Measurements from ENCODE around the gene CSNK2B. TPM values are rescaled to one million over a fixed set of nuclear protein-coding genes. Genes with fewer than 3 reads are reported as not detected.
A peak's percentile ranks its signal among the peaks of the same experiment; 100 is the strongest.

CSNK2B gene
- total RNA-seq, 2 experiments from 2014 or later = 239 to 346 TPM

DNA sequence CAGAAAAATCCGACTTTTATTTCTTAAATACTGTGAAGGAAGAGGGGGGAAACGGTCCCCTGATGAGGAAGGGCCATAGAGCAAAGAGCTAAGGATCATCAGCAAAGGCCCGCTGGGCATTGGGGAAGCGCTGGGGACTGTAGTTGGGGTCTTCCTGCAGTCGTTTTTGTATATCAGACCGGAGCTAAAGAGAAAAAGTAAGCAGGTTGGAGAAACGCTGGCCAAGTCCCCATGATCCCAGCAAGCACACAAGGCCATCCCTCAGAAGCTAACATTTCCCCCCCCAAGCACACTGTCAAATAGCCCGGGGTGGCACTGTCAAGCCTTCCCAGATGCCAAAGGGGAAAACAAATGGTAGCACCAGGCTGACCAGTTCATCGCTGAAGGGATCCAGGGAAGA lies 26.8 kb upstream of the CSNK2B start:
- ATAC-seq = peak; percentile 9
- H3K4me1 Mint-ChIP-seq = peaks cover 7% of the 10 kb centered on the region
- peak overlapping the region; percentile 86 for H3K27ac Mint-ChIP-seq
- no peaks in the 10 kb centered on the region for H3K9me3 Mint-ChIP-seq (ENCODE audit: low read depth)
- H3K27me3 Mint-ChIP-seq = no peaks in the 10 kb centered on the region
- CTCF ChIA-PET = interaction anchor here (0.6 to 2.8 kb wide), 7 partner anchors 13 to 1723 kb away, joined by 3 to 8 read pairs (median 3); no protein-coding TSS in a partner anchor
- no peak for DNase-seq
- POLR2A ChIA-PET = interaction anchor here (1.3 to 3.6 kb wide), 3 partner anchors 11 to 97 kb away, joined by 4 to 29 read pairs (median 11); partner anchors contain the start of gene DDX39B
- peaks cover 51% of the 10 kb centered on the region for H3K36me3 Mint-ChIP-seq (ENCODE audit: low read depth)
- intact Hi-C loops (cut with DNase I, micrococcal nuclease) = no loop called here
- H3K4me3 Mint-ChIP-seq = no peak overlapping the region

DNA sequence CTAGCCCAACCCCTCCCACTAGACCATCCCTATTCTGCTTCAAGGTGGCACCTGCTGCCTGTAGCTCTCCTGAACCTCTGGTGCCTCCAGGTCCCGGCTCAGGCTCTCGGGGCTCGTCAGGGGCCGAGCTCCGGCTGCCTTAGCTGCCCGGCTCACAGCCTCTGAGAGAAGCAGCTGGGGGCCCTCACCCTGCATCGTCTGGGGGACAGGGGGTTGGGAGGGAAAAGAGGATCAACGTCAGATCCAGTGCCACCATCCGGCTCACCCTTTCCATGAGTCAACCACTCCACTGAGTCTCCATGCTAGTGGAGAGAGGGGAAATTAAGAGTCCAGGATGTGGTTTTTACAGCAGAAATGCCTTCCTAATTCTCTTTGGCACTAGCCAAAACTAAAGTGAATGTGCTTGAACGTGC lies 26.4 kb upstream of the CSNK2B start:
- peak; percentile 46 for ATAC-seq
- no peaks in the 10 kb centered on the region for H3K27me3 Mint-ChIP-seq
- H3K36me3 Mint-ChIP-seq (ENCODE audit: low read depth) = peaks cover 52% of the 10 kb centered on the region

DNA sequence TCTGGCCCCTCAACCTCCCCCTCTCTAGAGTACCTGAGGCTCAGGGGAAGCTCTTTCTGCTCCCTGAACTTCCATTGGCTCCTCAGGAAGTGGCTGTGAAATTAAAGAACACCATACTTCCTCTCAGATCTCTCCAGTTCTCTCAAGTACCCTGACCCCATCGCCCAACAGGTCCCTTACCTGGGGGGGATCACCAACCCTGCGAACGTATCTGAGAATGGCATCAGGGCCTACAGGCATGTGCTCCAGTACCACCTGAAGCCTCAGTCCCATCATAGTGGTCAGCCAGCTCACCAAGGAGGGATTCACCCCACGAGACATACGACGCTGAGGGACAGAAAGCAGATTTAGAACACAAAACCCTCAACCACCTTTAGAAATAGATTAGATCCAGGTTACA lies 25.3 kb upstream of the CSNK2B start:
- DNase-seq = no peak
- intact Hi-C loops (cut with DNase I, micrococcal nuclease) = no loop called here
- ATAC-seq = no peak
- peaks cover 52% of the 10 kb centered on the region for H3K36me3 Mint-ChIP-seq (ENCODE audit: low read depth)
- H3K4me1 Mint-ChIP-seq = peaks cover 7% of the 10 kb centered on the region
- ChIA-PET CTCF (interaction anchor here (0.5 to 0.7 kb wide), 2 partner anchors 11 to 606 kb away, joined by 3 read pairs; no protein-coding TSS in a partner anchor), POLR2A (interaction anchor here (3.6 kb wide), 1 partner anchor 13 kb away, joined by 29 read pairs; no protein-coding TSS in a partner anchor)
- no peaks in the 10 kb centered on the region for H3K27me3 Mint-ChIP-seq
- no peaks in the 10 kb centered on the region for H3K9me3 Mint-ChIP-seq (ENCODE audit: low read depth)
- no peak overlapping the region for H3K4me3 Mint-ChIP-seq
- peak overlapping the region; percentile 86 for H3K27ac Mint-ChIP-seq

More for the DNA sequence above, 26.4 kb upstream of the CSNK2B start:
- no peak overlapping the region for H3K4me3 Mint-ChIP-seq
- peaks cover 7% of the 10 kb centered on the region for H3K4me1 Mint-ChIP-seq
- intact Hi-C loops (cut with DNase I, micrococcal nuclease) = no loop called here
- CTCF ChIA-PET = interaction anchor here (0.6 to 2.8 kb wide), 6 partner anchors 11 to 1722 kb away, joined by 3 to 8 read pairs (median 3); no protein-coding TSS in a partner anchor
- no peaks in the 10 kb centered on the region for H3K9me3 Mint-ChIP-seq (ENCODE audit: low read depth)
- peak; percentile 61 for DNase-seq
- H3K27ac Mint-ChIP-seq = peak overlapping the region; percentile 86
- POLR2A ChIA-PET = interaction anchor here (1.3 to 3.6 kb wide), 3 partner anchors 11 to 98 kb away, joined by 4 to 29 read pairs (median 11); partner anchors contain the start of gene DDX39B

DNA sequence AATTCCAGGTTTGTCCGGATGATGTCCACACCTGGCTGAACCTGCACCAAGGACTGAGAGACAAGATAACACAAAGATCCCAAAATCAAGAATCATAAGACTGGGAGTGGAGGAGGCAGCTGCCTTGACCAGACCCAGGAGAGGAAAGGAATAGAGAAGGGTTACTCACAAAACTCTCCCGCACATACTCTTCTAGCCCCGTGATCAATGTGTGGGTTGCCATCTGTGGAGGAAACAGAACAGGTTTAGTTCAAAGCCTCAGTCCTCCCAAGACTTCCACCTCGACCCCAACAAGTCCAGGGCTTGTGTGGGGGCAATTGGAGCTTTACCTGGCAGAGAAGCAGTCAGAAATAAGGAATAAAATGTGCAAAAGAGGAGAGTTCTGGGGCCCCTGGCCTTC lies 24.5 kb upstream of the CSNK2B start:
- intact Hi-C loops (cut with DNase I, micrococcal nuclease) = no loop called here
- no peak overlapping the region for H3K27ac Mint-ChIP-seq
- H3K36me3 Mint-ChIP-seq (ENCODE audit: low read depth) = peaks cover 48% of the 10 kb centered on the region
- POLR2A ChIA-PET = no interaction called here
- peaks cover 7% of the 10 kb centered on the region for H3K4me1 Mint-ChIP-seq
- H3K9me3 Mint-ChIP-seq (ENCODE audit: low read depth) = no peaks in the 10 kb centered on the region
- DNase-seq = no peak
- H3K27me3 Mint-ChIP-seq = no peaks in the 10 kb centered on the region
- H3K4me3 Mint-ChIP-seq = no peak overlapping the region
- ATAC-seq = no peak
- CTCF ChIA-PET = no interaction called here

DNA sequence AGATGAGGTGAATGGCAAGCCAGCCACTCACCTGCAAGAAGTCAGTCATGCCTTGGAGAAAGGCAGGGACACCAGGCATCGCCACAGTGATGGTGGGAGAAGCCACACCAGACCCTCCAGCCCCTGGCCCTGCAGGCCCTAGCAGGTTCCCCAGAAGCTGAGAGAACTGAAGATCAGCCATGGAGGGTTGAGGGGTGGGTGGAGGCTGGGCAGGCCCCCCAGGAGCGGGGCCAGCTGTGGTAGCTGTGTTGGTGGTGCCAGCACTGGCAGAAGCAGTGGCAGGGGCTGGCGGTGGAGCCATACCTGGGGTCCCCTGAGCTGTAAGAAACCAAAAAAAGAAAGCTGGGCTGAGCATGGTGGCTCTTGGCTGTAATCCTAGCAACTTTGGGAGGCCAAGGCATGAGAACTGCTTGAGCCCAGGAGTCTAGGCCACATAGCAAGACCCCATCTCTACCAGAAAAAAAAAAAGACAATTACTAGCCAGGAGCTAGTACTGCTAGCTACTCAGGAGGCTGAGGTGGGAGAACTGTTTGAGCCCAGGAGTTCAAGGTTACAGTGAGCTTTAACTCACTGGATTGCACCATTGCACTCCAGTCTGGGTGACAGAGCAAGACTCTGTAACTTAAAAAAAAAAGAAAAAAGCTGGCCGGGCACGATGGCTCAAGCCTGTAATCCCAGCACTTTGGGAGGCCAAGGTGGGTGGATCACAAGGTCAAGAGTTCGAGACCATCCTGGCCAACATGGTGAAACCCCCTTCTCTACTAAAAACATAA lies 22.9 kb upstream of the CSNK2B start:
- H3K27ac Mint-ChIP-seq = no peak overlapping the region
- ATAC-seq (no peak), DNase-seq (no peak)
- no peak overlapping the region for H3K4me3 Mint-ChIP-seq
- peaks cover 45% of the 10 kb centered on the region for H3K36me3 Mint-ChIP-seq (ENCODE audit: low read depth)
- intact Hi-C loops (cut with DNase I, micrococcal nuclease) = no loop called here
- no peaks in the 10 kb centered on the region for H3K9me3 Mint-ChIP-seq (ENCODE audit: low read depth)
- peaks cover 7% of the 10 kb centered on the region for H3K4me1 Mint-ChIP-seq
- no peaks in the 10 kb centered on the region for H3K27me3 Mint-ChIP-seq
- CTCF ChIA-PET = interaction anchor here (1.0 kb wide), 1 partner anchor 18 kb away, joined by 3 read pairs; no protein-coding TSS in a partner anchor
- POLR2A ChIA-PET = interaction anchor here (0.5 to 0.7 kb wide), 3 partner anchors 11 to 449 kb away, joined by 3 to 10 read pairs (median 3); no protein-coding TSS in a partner anchor

DNA sequence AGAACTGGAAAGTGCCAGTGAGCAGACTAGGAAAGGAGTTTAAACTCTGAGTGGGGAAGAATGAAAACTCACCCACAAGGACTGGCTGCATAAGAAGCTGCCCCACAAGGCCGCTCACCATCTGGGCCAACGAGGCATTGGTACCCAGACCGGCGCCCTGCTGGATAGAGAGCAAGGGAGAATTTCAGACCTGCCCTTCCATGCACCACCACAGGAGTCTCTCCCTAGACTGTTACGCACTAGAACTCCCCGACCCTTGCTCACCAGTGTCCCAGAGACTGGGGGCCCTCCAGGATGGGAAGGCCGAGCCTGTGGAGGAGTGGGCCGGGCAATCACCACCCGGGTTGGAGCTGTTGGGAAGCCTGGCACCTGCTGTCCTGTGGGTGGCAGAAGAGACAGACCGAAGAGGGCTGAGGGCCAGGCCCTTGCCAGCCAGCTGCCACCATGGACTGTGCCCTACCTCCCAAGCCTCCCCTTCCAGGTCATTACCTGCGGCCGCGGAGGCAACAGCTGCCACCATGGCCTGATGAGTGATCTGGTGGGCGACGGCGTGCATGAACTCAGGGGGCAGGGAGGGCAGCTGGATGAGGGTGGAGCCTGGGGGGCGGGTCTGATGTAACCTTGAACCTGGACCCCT lies 21.9 kb upstream of the CSNK2B start:
- no peak for ATAC-seq
- H3K36me3 Mint-ChIP-seq (ENCODE audit: low read depth) = peaks cover 50% of the 10 kb centered on the region
- POLR2A ChIA-PET = interaction anchor here (0.5 to 0.7 kb wide), 3 partner anchors 10 to 448 kb away, joined by 3 to 10 read pairs (median 3); no protein-coding TSS in a partner anchor

DNA sequence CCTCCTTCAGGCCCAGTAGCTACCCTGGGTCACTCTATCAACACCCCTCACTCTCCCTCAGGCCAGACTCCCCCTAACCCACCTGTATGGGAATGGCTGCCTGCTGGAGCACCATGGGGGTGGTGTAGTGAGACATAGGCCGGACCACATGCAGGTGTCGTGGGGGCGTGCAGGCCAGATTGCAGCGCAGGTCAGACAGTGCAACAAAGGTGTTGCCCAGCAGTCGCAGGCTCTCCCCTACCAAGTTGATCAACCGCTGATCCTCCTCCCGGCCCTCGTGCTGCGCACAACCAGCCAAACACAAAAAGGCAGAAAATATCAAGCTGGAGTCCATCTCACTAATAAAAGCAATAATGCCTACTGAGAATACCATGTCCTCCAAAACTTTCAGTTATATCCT lies 20.6 kb upstream of the CSNK2B start:
- intact Hi-C loops (cut with DNase I, micrococcal nuclease) = no loop called here
- POLR2A ChIA-PET = no interaction called here

More for the DNA sequence above, 21.9 kb upstream of the CSNK2B start:
- peaks cover 7% of the 10 kb centered on the region for H3K4me1 Mint-ChIP-seq
- no peak overlapping the region for H3K4me3 Mint-ChIP-seq
- intact Hi-C loops (cut with DNase I, micrococcal nuclease) = no loop called here
- no peaks in the 10 kb centered on the region for H3K27me3 Mint-ChIP-seq
- CTCF ChIA-PET = interaction anchor here (0.7 kb wide), 1 partner anchor 126 kb away, joined by 3 read pairs; no protein-coding TSS in a partner anchor
- no peaks in the 10 kb centered on the region for H3K9me3 Mint-ChIP-seq (ENCODE audit: low read depth)
- DNase-seq = no peak
- no peak overlapping the region for H3K27ac Mint-ChIP-seq

DNA sequence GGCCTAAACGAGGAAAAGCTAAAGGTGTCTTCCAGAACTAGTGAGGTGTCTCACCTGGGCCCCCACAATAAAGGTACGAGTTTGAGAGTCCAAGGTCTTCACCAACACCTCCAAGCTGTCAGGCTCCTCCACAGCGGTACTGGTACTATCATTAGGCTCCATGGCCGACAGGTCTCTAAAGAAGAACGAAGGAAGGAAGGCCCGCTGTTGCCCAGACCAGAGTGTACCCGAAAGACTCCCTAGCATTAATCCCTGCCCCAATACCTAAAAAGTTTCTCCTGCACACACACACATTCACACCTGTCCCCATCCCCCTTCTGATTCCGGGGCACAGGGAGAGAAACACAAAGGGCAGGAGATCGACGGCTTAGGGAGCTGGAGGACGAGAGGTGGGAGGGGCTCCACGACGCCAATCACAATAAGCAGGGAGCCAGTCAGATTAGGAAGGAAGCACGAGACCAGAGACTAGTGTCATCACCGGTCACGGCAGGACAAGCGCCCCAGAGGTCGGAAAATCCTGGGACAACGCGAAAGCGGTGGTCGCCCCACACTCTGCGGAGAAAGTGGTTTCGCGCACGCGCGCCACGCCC lies 14.2 kb upstream of the CSNK2B start:
- no peaks in the 10 kb centered on the region for H3K27me3 Mint-ChIP-seq
- POLR2A ChIA-PET = interaction anchor here (0.6 to 6.0 kb wide), 15 partner anchors 10 to 307 kb away, joined by 3 to 72 read pairs (median 4); partner anchors contain the start of genes ABHD16A, AIF1, C6orf47 and CLIC1
- peak; percentile 62 for ATAC-seq
- peak overlapping the region; percentile 88 for H3K4me3 Mint-ChIP-seq
- H3K4me1 Mint-ChIP-seq = peaks cover 28% of the 10 kb centered on the region
- H3K9me3 Mint-ChIP-seq (ENCODE audit: low read depth) = no peaks in the 10 kb centered on the region
- DNase-seq = peak; percentile 76
- intact Hi-C loops (cut with DNase I, micrococcal nuclease) = loop anchor here (1.0 to 5.0 kb wide), 20 partner anchors 9 to 1095 kb away; partner anchors contain the start of genes ABHD16A (in 2 of the 2), C6orf47 (in 2 of the 2), PRRC2A (in 2 of the 2) and AGPAT1 (in 1 of the 2)
- CTCF ChIA-PET = interaction anchor here (0.6 to 5.8 kb wide), 13 partner anchors 10 to 544 kb away, joined by 3 to 39 read pairs (median 4); partner anchors contain the start of genes C6orf47, GPANK1, HSPA1B and LY6G5B
- H3K36me3 Mint-ChIP-seq (ENCODE audit: low read depth) = peaks cover 41% of the 10 kb centered on the region
- peak overlapping the region; percentile 96 for H3K27ac Mint-ChIP-seq

More for the DNA sequence above, 20.6 kb upstream of the CSNK2B start:
- Mint-ChIP-seq H3K4me3 (no peak overlapping the region), H3K27me3 (no peaks in the 10 kb centered on the region), H3K27ac (peak overlapping the region; percentile 1), H3K9me3 (ENCODE audit: low read depth) (no peaks in the 10 kb centered on the region), H3K36me3 (ENCODE audit: low read depth) (peaks cover 52% of the 10 kb centered on the region), H3K4me1 (peaks cover 7% of the 10 kb centered on the region)
- ATAC-seq (no peak), DNase-seq (no peak)
- CTCF ChIA-PET = no interaction called here

DNA sequence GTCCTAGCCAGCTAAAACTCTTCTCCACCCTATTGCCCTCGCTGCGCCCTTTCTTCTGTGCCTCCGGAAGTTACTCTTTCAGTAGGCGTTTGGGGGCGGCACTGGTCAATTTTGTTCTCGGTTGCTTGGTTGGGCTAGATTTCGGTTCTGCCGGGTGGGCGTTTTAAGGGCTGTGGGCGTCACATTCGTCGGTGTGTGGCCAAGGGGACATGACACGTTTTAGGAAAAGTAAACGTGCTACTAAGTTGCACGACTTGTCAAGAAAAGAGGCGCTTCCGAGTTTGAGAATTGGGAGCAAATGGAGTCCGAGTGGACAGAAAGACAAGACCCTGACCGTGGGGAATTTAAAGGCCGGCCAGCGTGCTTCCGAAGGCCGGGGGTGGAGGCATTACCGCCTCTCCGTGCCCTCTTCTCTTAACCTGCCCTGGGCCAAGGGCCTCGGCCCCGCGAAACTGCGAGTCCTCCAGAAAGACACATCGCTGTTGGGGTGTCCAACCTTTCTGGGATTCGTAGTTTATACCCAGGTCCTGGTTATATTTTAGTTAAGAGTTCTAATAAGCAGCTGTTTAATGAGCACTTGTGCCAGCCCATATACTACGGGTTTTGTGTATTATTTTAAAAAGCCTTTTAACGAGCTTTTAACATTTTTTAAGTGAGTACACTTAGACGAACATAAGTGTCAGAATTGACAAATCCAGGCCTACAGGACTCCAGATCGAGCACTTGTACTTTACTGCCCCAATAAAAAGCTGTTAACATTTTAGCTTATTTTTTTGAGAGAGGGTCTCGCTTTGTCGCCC lies 12.8 kb upstream of the CSNK2B start:
- peak; percentile 71 for ATAC-seq
- CTCF ChIA-PET = interaction anchor here (0.7 to 5.8 kb wide), 14 partner anchors 8 to 1108 kb away, joined by 3 to 39 read pairs (median 4); partner anchors contain the start of genes C6orf47, DDX39B, GPANK1 and TNF
- intact Hi-C loops (cut with DNase I, micrococcal nuclease) = loop anchor here (1.0 to 5.0 kb wide), 20 partner anchors 7 to 1096 kb away; partner anchors contain the start of genes ABHD16A (in 2 of the 2), C6orf47 (in 2 of the 2), PRRC2A (in 2 of the 2) and AGPAT1 (in 1 of the 2)
- peak overlapping the region; percentile 88 for H3K4me3 Mint-ChIP-seq
- H3K27me3 Mint-ChIP-seq = no peaks in the 10 kb centered on the region
- H3K9me3 Mint-ChIP-seq (ENCODE audit: low read depth) = no peaks in the 10 kb centered on the region
- H3K36me3 Mint-ChIP-seq (ENCODE audit: low read depth) = peaks cover 30% of the 10 kb centered on the region
- peaks cover 38% of the 10 kb centered on the region for H3K4me1 Mint-ChIP-seq
- peak; percentile 91 for DNase-seq
- peak overlapping the region; percentile 96 for H3K27ac Mint-ChIP-seq
- POLR2A ChIA-PET = interaction anchor here (0.9 to 6.0 kb wide), 7 partner anchors 8 to 174 kb away, joined by 3 to 72 read pairs (median 6); partner anchors contain the start of genes AIF1, C6orf47, CSNK2B and DDX39B

All from activated CD4-positive, alpha-beta T cell treated with anti-CD3 and anti-CD28 coated beads for 36 hours (primary cell).